Activated CD8-positive, alpha-beta T cell treated with anti-CD3 and anti-CD28 coated beads, Interleukin-2, amount 10 ng/mL, durations not matched to agents 7 days and 5 days (primary cell): ENCODE measurements around the gene GIT2. TPM values are rescaled to one million over a fixed set of nuclear protein-coding genes. Genes with fewer than 3 reads are reported as not detected.

ENCODE experiments used
- ATAC-seq: fragments of 150-1000 bp; cut with Tn5 transposase; one replicate; pipeline ENCODE4 v1.10.0; 2021; ENCODE audit warnings: moderate library complexity
- CTCF ChIA-PET: fragments of 350-600 bp; sonication (Branson Sonifier 250); formaldehyde crosslinking; loops from one replicate; lab custom pipeline; 2021; ENCODE audit warnings: antibody characterized with exemption; lab: Charles Lee
- POLR2A ChIA-PET: fragments of 350-600 bp; sonication (Branson Sonifier 250); formaldehyde crosslinking; loops from one replicate; lab custom pipeline; 2021; ENCODE audit warnings: antibody characterized with exemption; lab: Charles Lee
- DNase-seq: peaks from one replicate; pipeline ENCODE4 v3.0.0-alpha.2; 2020
- H3K27ac Mint-ChIP-seq: one replicate; pipeline ENCODE4 v1.8.0; 2021; ENCODE audit warnings: mild to moderate bottlenecking, mixed read lengths
- H3K27me3 Mint-ChIP-seq: one replicate; pipeline ENCODE4 v1.8.0; 2021; ENCODE audit warnings: low read depth, mixed read lengths
- H3K36me3 Mint-ChIP-seq: one replicate; pipeline ENCODE4 v1.8.0; 2021; ENCODE audit warnings: low read depth, mixed read lengths
- H3K4me1 Mint-ChIP-seq: one replicate; pipeline ENCODE4 v1.8.0; 2021; ENCODE audit warnings: low read depth, mixed read lengths
- H3K4me3 Mint-ChIP-seq: one replicate; pipeline ENCODE4 v1.8.0; 2021; ENCODE audit warnings: mild to moderate bottlenecking, mixed read lengths
- H3K9me3 Mint-ChIP-seq: one replicate; pipeline ENCODE4 v1.8.0; 2022; ENCODE audit warnings: mixed read lengths; ENCODE audit not compliant: insufficient read depth
- total RNA-seq, 2 experiments: library from RNA; stranded (reverse); gene quantifications; one replicate each; pipeline ENCODE4 v1.2.3, GENCODE V29; 2021

The GIT2 gene
- total RNA-seq, 2 experiments from 2014 or later: 86.6 to 87.7 TPM

DNA sequence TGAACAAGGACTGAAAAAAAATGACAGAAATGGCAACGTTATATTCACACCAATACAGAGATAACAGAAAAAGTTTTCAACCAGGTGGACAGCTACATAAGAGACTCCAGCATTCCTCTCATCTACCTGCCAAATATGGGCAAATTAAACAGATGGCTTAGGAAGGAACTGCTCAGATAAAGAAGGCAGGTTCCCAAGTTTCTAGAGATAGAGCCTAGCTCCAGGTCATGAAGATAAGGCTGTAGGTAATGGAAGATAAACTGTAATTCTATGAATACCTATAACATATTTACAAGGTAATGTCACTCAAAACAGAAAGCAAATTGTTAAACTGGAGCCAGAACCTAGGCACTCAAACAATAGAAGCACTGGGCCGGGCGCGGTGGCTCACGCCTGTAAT, 42.5 kb downstream of the GIT2 start:
- POLR2A ChIA-PET: interaction anchor here (1.5 kb wide), 1 partner anchor 11 kb away, joined by 4 read pairs; no protein-coding TSS in a partner anchor
- H3K27me3 Mint-ChIP-seq: no peaks in the 10 kb centered on the region
- H3K9me3 Mint-ChIP-seq: no peaks in the 10 kb centered on the region
- no peak for DNase-seq
- H3K36me3 Mint-ChIP-seq: peaks cover 66% of the 10 kb centered on the region
- H3K27ac Mint-ChIP-seq: peak overlapping the region; percentile 16
- no peak for ATAC-seq
- no peak overlapping the region for H3K4me3 Mint-ChIP-seq
- CTCF ChIA-PET: interaction anchor here (1.2 kb wide), 1 partner anchor 8 kb away, joined by 3 read pairs; no protein-coding TSS in a partner anchor
- peaks cover 4% of the 10 kb centered on the region for H3K4me1 Mint-ChIP-seq

GRCh38 chr12:109952873-109953272, 43.3 kb downstream of the GIT2 start:
- peaks cover 67% of the 10 kb centered on the region for H3K36me3 Mint-ChIP-seq
- ChIA-PET POLR2A (no interaction called here), CTCF (interaction anchor here (1.2 kb wide), 1 partner anchor 9 kb away, joined by 3 read pairs; no protein-coding TSS in a partner anchor)

DNA sequence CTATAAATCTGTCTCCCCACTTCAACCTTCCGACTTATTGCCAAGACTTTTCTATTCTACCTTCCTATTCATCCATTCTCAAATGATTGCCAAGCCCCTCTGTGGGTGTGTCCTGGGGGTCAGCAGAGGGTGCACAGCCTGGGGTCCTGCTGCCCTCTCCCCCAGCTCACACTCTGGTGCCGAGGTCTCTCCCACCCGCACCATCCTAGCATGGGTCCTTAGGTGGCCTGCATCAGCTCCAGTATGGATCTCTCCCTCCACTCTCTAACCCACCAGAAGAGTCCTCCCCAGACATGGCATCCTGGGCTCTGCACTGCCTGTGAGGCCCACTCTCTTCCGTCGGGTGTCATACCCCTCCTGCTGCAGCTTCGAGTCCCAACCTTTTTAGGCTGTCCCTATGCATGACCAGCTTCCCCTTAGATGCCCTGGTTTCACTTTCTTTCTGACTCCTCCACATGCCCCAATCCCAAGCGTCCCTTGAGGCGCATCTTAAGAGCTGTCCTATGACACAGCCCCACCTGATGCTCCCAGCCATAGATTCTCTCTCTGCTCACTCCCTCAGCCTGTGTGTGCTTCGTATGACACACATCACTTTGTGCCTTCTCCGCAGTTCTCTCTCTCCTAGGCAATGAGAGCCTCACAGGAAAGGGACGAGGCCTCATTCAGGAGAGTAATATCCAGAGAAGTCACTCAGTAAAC, 43.9 kb downstream of the GIT2 start:
- peak; percentile 47 for ATAC-seq
- peak overlapping the region; percentile 1 for H3K27ac Mint-ChIP-seq
- POLR2A ChIA-PET: no interaction called here

More at GRCh38 chr12:109952873-109953272, 43.3 kb downstream of the GIT2 start:
- no peak for DNase-seq
- Mint-ChIP-seq H3K27me3 (no peaks in the 10 kb centered on the region), H3K4me3 (no peak overlapping the region), H3K27ac (peak overlapping the region; percentile 2), H3K9me3 (no peaks in the 10 kb centered on the region), H3K4me1 (peaks cover 11% of the 10 kb centered on the region)
- ATAC-seq: no peak

GRCh38 chr12:109951751-109952150, 44.4 kb downstream of the GIT2 start:
- peaks cover 73% of the 10 kb centered on the region for H3K36me3 Mint-ChIP-seq
- ATAC-seq: no peak

More for the DNA sequence above, 43.9 kb downstream of the GIT2 start:
- no peak for DNase-seq
- no peaks in the 10 kb centered on the region for H3K9me3 Mint-ChIP-seq
- no peak overlapping the region for H3K4me3 Mint-ChIP-seq
- H3K4me1 Mint-ChIP-seq: peaks cover 16% of the 10 kb centered on the region
- H3K36me3 Mint-ChIP-seq: peaks cover 71% of the 10 kb centered on the region
- CTCF ChIA-PET: interaction anchor here (1.2 kb wide), 1 partner anchor 9 kb away, joined by 3 read pairs; no protein-coding TSS in a partner anchor
- H3K27me3 Mint-ChIP-seq: no peaks in the 10 kb centered on the region

GRCh38 chr12:109951136-109951535, 45.0 kb downstream of the GIT2 start:
- no peak for ATAC-seq
- H3K27me3 Mint-ChIP-seq: no peaks in the 10 kb centered on the region
- ChIA-PET POLR2A (no interaction called here), CTCF (no interaction called here)
- H3K36me3 Mint-ChIP-seq: peaks cover 75% of the 10 kb centered on the region
- no peak overlapping the region for H3K4me3 Mint-ChIP-seq
- no peak for DNase-seq
- H3K27ac Mint-ChIP-seq: no peak overlapping the region
- no peaks in the 10 kb centered on the region for H3K9me3 Mint-ChIP-seq
- peaks cover 28% of the 10 kb centered on the region for H3K4me1 Mint-ChIP-seq

More at GRCh38 chr12:109951751-109952150, 44.4 kb downstream of the GIT2 start:
- CTCF ChIA-PET: no interaction called here
- Mint-ChIP-seq H3K27ac (no peak overlapping the region), H3K27me3 (no peaks in the 10 kb centered on the region), H3K4me3 (no peak overlapping the region), H3K9me3 (no peaks in the 10 kb centered on the region), H3K4me1 (peaks cover 22% of the 10 kb centered on the region)
- DNase-seq: no peak
- POLR2A ChIA-PET: no interaction called here

GRCh38 chr12:109950625-109951024, 45.5 kb downstream of the GIT2 start:
- H3K4me1 Mint-ChIP-seq: peaks cover 28% of the 10 kb centered on the region
- ChIA-PET POLR2A (no interaction called here), CTCF (no interaction called here)
- peaks cover 72% of the 10 kb centered on the region for H3K36me3 Mint-ChIP-seq
- H3K27me3 Mint-ChIP-seq: no peaks in the 10 kb centered on the region
- H3K27ac Mint-ChIP-seq: no peak overlapping the region
- no peak overlapping the region for H3K4me3 Mint-ChIP-seq
- DNase-seq (no peak), ATAC-seq (no peak)
- no peaks in the 10 kb centered on the region for H3K9me3 Mint-ChIP-seq

DNA sequence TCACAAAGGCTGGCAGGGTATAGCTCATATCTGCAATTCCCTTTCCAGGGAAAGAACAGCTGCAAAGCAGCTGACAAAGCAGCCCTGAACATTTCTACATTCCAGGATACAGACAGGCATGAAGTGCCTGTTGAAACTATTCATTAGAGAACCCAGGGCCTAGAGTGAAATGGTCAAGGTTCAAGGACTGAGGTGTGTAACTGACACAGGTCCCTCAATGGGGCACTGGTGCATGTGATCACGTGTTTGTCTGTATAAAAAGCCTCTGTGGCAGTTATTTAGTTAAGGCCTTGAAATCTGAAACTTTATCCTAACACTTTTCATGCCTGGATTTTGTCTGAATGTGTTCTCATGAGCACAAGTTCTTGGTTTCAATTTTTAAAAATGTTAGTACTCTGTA, 47.1 kb downstream of the GIT2 start:
- CTCF ChIA-PET: no interaction called here

GRCh38 chr12:109948368-109948767, 47.8 kb downstream of the GIT2 start:
- peaks cover 28% of the 10 kb centered on the region for H3K4me1 Mint-ChIP-seq
- peak overlapping the region; percentile 35 for H3K27ac Mint-ChIP-seq
- no peaks in the 10 kb centered on the region for H3K9me3 Mint-ChIP-seq
- ChIA-PET POLR2A (no interaction called here), CTCF (interaction anchor here (1.2 to 1.9 kb wide), 2 partner anchors 20 to 95 kb away, joined by 4 to 6 read pairs; no protein-coding TSS in a partner anchor)
- no peak overlapping the region for H3K4me3 Mint-ChIP-seq
- peaks cover 72% of the 10 kb centered on the region for H3K36me3 Mint-ChIP-seq
- H3K27me3 Mint-ChIP-seq: no peaks in the 10 kb centered on the region
- ATAC-seq: no peak
- DNase-seq: no peak

More for the DNA sequence above, 47.1 kb downstream of the GIT2 start:
- POLR2A ChIA-PET: no interaction called here
- Mint-ChIP-seq H3K27ac (no peak overlapping the region), H3K36me3 (peaks cover 76% of the 10 kb centered on the region), H3K4me3 (no peak overlapping the region), H3K27me3 (no peaks in the 10 kb centered on the region), H3K9me3 (no peaks in the 10 kb centered on the region), H3K4me1 (peaks cover 28% of the 10 kb centered on the region)
- no peak for DNase-seq
- ATAC-seq: no peak

- Mint-ChIP-seq H3K27ac (peak overlapping the region; percentile 72), H3K9me3 (no peaks in the 10 kb centered on the region), H3K4me3 (no peak overlapping the region), H3K4me1 (peaks cover 24% of the 10 kb centered on the region), H3K36me3 (peaks cover 67% of the 10 kb centered on the region), H3K27me3 (no peaks in the 10 kb centered on the region)
- ChIA-PET POLR2A (no interaction called here), CTCF (interaction anchor here (1.2 to 1.9 kb wide), 2 partner anchors 19 to 94 kb away, joined by 4 to 6 read pairs; no protein-coding TSS in a partner anchor)
- ATAC-seq: no peak
- no peak for DNase-seq
These were observed 48.6 kb downstream of the GIT2 start for GRCh38 chr12:109947521-109947920.

DNA sequence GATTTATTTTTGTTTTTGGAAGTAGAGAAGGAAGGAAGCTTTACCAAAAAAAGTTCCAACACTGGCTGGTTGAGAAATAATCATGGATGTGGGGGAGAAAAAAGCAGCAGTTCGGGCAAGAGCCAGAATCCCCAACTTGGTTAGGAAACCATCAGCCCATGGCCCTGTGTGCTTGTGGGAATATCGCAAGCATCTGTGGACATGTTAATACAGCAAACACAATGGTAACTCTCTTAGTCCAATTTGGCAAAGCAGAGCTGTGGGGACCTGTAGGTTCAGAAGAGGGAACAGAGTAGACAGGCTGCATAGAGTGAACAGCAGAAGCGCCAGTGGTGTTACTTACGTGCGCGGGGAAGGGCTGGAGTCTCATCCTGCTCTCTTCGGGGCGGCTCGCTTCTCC, 49.3 kb downstream of the GIT2 start:
- CTCF ChIA-PET: interaction anchor here (0.9 to 1.9 kb wide), 3 partner anchors 13 to 94 kb away, joined by 3 to 6 read pairs (median 4); no protein-coding TSS in a partner anchor
- no peak for DNase-seq
- Mint-ChIP-seq H3K27me3 (no peaks in the 10 kb centered on the region), H3K4me1 (peaks cover 24% of the 10 kb centered on the region), H3K27ac (peak overlapping the region; percentile 72), H3K4me3 (no peak overlapping the region), H3K9me3 (no peaks in the 10 kb centered on the region), H3K36me3 (peaks cover 62% of the 10 kb centered on the region)
- no peak for ATAC-seq
- POLR2A ChIA-PET: no interaction called here

DNA sequence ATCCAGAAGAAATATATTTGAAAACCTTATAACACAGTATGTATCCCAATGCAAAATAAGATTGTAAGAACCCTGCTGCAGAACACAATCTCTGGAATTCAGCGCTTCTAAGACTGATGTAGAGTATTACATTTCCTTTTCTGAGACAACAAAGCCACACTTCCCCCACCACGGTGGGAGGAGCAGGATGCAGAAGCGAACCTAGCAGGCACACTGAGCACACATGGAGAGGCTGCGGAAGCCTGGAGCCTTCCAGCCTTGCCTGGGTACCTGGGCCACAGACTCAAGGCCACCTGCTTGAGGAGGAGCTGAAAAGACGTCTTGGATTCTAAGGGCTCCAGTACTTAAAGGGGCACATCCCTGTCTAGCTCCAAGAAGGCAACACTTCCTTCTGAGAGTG, 49.7 kb downstream of the GIT2 start:
- no peak overlapping the region for H3K4me3 Mint-ChIP-seq
- CTCF ChIA-PET: interaction anchor here (0.9 kb wide), 1 partner anchor 13 kb away, joined by 3 read pairs; no protein-coding TSS in a partner anchor

More for the DNA sequence above, 49.7 kb downstream of the GIT2 start:
- peaks cover 58% of the 10 kb centered on the region for H3K36me3 Mint-ChIP-seq
- H3K9me3 Mint-ChIP-seq: no peaks in the 10 kb centered on the region
- H3K27ac Mint-ChIP-seq: peak overlapping the region; percentile 72
- H3K27me3 Mint-ChIP-seq: no peaks in the 10 kb centered on the region
- ATAC-seq: peak; percentile 49
- POLR2A ChIA-PET: no interaction called here
- DNase-seq: no peak
- peaks cover 24% of the 10 kb centered on the region for H3K4me1 Mint-ChIP-seq
